Neuronal stem cell (in vitro differentiated cells): Measurements from ENCODE around the gene FLAD1.

ENCODE experiments used
- DNase-seq: peaks from one replicate; pipeline ENCODE4 v3.0.0-alpha.2; 2013; ENCODE audit warnings: low spot score
- H2AFZ ChIP-seq: one replicate; pipeline ENCODE4 v1.6.1; 2013; ENCODE audit warnings: mild to moderate bottlenecking, low read length, inconsistent platforms
- H2AK5ac ChIP-seq: 2 replicates; pipeline ENCODE4 v1.6.1; 2013; ENCODE audit warnings: low read depth, mild to moderate bottlenecking, inconsistent platforms, low read length, moderate library complexity, mixed read lengths
- H2BK120ac ChIP-seq: 2 replicates; pipeline ENCODE4 v1.6.1; 2013; ENCODE audit warnings: low read depth, mild to moderate bottlenecking, inconsistent platforms, low read length, moderate library complexity, mixed read lengths
- H2BK12ac ChIP-seq: one replicate; pipeline ENCODE4 v1.6.1; 2013; ENCODE audit warnings: low read length, inconsistent platforms
- H2BK15ac ChIP-seq: 2 replicates; pipeline ENCODE4 v1.6.1; 2013; ENCODE audit warnings: mild to moderate bottlenecking, low read length, inconsistent platforms, mixed read lengths
- H2BK5ac ChIP-seq: one replicate; pipeline ENCODE4 v1.6.1; 2013; ENCODE audit warnings: inconsistent platforms, mild to moderate bottlenecking, low read length, moderate library complexity
- H3K14ac ChIP-seq: one replicate; pipeline ENCODE4 v1.6.1; 2013; ENCODE audit warnings: low read length, inconsistent platforms
- H3K18ac ChIP-seq: 2 replicates; pipeline ENCODE4 v1.6.1; 2013; ENCODE audit warnings: low read length, inconsistent platforms
- H3K23ac ChIP-seq: 2 replicates; pipeline ENCODE4 v1.6.1; 2013; ENCODE audit warnings: low read depth, mild to moderate bottlenecking, mixed read lengths, low read length, inconsistent platforms; ENCODE audit not compliant: poor library complexity
- H3K27ac ChIP-seq: replicated peaks from 3 replicates; pipeline ENCODE4 v1.5.1; 2013; ENCODE audit warnings: low read length, inconsistent platforms
- H3K27me3 ChIP-seq, 3 experiments: 2 replicates each; pipeline ENCODE4 v1.6.1; 2013; ENCODE audit warnings: low read length in 3 of 3, mild to moderate bottlenecking in 2 of 3, inconsistent platforms in 1 of 3, low read depth in 1 of 3, mixed read lengths in 1 of 3, moderate library complexity in 1 of 3; ENCODE audit not compliant: control insufficient read depth in 3 of 3, insufficient read depth in 3 of 3
- H3K36me3 ChIP-seq, 2 donors: replicated peaks in 1 of 2; 2 replicates each; pipeline ENCODE4 v1.6.1; 2013; ENCODE audit warnings: low read length in 2 of 2; ENCODE audit not compliant: control insufficient read depth in 2 of 2, insufficient read depth in 2 of 2
- H3K4ac ChIP-seq: 2 replicates; pipeline ENCODE4 v1.6.1; 2013; ENCODE audit warnings: inconsistent platforms, mild to moderate bottlenecking, low read length, moderate library complexity
- H3K4me1 ChIP-seq, 2 donors: 1 replicate in 1 of 2; 2 replicates in 1 of 2; pipeline ENCODE4 v1.6.1; 2013; ENCODE audit warnings: low read length in 2 of 2, low read depth in 1 of 2; ENCODE audit not compliant: control insufficient read depth in 2 of 2, insufficient read depth in 1 of 2
- H3K4me2 ChIP-seq: one replicate; pipeline ENCODE4 v1.6.1; 2013; ENCODE audit warnings: mild to moderate bottlenecking, low read length, inconsistent platforms; ENCODE audit not compliant: insufficient read depth, poor library complexity, severe bottlenecking
- H3K4me3 ChIP-seq, 2 donors: 2 replicates each; pipeline ENCODE4 v1.5.1; 2013; ENCODE audit warnings: low read length in 2 of 2, mild to moderate bottlenecking in 2 of 2, inconsistent platforms in 1 of 2, moderate library complexity in 1 of 2
- H3K79me1 ChIP-seq: one replicate; pipeline ENCODE4 v1.6.1; 2013; ENCODE audit warnings: low read depth, mild to moderate bottlenecking, inconsistent platforms, low read length, moderate library complexity
- H3K9ac ChIP-seq: one replicate; pipeline ENCODE4 v1.6.1; 2013; ENCODE audit warnings: mild to moderate bottlenecking, low read depth, low read length, inconsistent platforms; ENCODE audit not compliant: poor library complexity
- H3K9me3 ChIP-seq, 2 donors: replicated peaks in 1 of 2; 2 replicates each; pipeline versions ENCODE3 to v1.6.1; 2013; ENCODE audit warnings: low read length in 2 of 2, mild to moderate bottlenecking in 2 of 2, inconsistent platforms in 1 of 2, low read depth in 1 of 2, mixed read lengths in 1 of 2, moderate library complexity in 1 of 2; ENCODE audit not compliant: control insufficient read depth in 2 of 2, insufficient read depth in 1 of 2
- H4K8ac ChIP-seq: one replicate; pipeline ENCODE4 v1.6.1; 2013; ENCODE audit warnings: low read depth, mild to moderate bottlenecking, inconsistent platforms, low read length, moderate library complexity
- H4K91ac ChIP-seq: one replicate; pipeline ENCODE4 v1.6.1; 2013; ENCODE audit warnings: low read length, low read depth, mild to moderate bottlenecking, inconsistent platforms; ENCODE audit not compliant: poor library complexity
- WGBS, 2 donors: extraction: QIAGEN DNeasy Blood & Tissue Kit; methylation state at CpG; one replicate each; pipeline ENCODE4 v1.1.7; 2013; ENCODE audit warnings: missing lambda C conversion rate in 2 of 2, mixed read lengths in 1 of 2; ENCODE audit not compliant: insufficient read length in 2 of 2, insufficient replicate concordance in 1 of 2; ENCODE audit errors: extremely low coverage in 2 of 2; 5-methylcytosine and 5-hydroxymethylcytosine counted together

The FLAD1 gene

DNA sequence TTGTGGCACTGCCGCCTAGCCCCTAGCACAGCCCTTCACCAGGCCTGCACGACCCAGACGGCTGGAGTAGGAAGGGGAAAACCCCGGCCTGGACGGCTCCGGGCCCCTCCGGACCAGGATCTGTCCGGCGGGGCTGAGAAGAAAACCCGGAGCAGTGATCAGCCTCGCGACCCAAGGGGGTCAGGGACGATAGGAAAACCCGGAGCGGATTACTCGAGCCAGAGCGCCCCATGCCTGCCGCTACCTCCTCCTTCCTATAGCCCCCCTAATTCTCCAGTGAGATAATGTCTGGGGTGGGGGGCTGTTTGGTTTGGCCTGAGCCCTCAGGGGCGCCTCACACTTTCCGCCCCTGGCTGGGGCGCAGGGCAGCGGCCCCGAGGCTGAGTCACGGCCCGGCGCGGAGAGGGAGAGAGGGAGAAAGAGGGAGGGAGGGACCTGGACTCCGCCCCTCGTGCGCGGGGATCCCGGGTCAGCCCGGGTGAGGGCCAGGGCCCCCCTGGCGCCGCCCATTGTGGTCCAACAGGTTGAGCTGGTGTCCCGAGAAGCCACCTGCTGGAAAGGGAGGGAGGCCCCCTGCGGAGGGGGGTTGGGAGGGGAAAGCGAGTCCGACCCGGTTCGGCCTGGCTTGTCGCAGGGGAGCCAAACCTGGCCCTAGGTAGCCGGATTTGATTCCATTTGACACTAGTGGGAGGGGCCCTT, 17.7 kb downstream of the FLAD1 start:
- Histone ChIP-seq H3K4me1 (peaks cover 17 to 19% of the 10 kb centered on the region in 2 donors), H3K9me3 (no peaks in the 10 kb centered on the region)
- WGBS, 2 donors: no CpG with 5 or more reads among the region's 43 CpGs

DNA sequence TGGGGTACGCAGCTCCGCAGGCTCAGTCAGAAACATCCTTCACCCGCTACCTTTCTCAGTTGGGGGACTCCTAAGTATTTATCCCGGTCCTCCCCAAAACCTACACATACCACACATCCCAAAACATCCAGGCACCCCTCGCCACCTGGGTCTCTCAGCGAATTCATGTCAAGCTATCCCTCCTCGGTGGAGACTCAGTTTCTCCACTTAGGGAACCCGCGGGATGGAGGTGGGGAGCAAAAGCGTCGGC, 18.2 kb downstream of the FLAD1 start:
- peaks cover 17 to 19% of the 10 kb centered on the region in 2 donors for H3K4me1 ChIP-seq
- H3K9ac ChIP-seq: peak overlapping the region; percentile 79

More for the DNA sequence above, 17.7 kb downstream of the FLAD1 start:
- Histone ChIP-seq H2AK5ac (peak overlapping the region; percentile 23), H2BK12ac (no peak overlapping the region), H3K79me1 (peaks cover 9% of the 10 kb centered on the region), H3K27ac (peak overlapping the region; percentile 89), H3K18ac (peak overlapping the region; percentile 92), H3K4me3 (peak overlapping the region; percentile 82 to 90), H2BK120ac (no peak overlapping the region), H3K27me3 (peaks cover 0 to 2% (median 0%) of the 10 kb centered on the region in 3 experiments), H4K8ac (no peak overlapping the region), H2BK15ac (peak overlapping the region; percentile 68), H3K36me3 (no peaks in the 10 kb centered on the region), H3K4ac (no peak overlapping the region), H2BK5ac (peak overlapping the region; percentile 88), H3K9ac (peak overlapping the region; percentile 34), H3K4me2 (peak overlapping the region; percentile 96), H3K23ac (peak overlapping the region; percentile 88), H2AFZ (peak overlapping the region; percentile 97), H4K91ac (no peak overlapping the region), H3K14ac (no peak overlapping the region)
- peak; percentile 97 for DNase-seq

DNA sequence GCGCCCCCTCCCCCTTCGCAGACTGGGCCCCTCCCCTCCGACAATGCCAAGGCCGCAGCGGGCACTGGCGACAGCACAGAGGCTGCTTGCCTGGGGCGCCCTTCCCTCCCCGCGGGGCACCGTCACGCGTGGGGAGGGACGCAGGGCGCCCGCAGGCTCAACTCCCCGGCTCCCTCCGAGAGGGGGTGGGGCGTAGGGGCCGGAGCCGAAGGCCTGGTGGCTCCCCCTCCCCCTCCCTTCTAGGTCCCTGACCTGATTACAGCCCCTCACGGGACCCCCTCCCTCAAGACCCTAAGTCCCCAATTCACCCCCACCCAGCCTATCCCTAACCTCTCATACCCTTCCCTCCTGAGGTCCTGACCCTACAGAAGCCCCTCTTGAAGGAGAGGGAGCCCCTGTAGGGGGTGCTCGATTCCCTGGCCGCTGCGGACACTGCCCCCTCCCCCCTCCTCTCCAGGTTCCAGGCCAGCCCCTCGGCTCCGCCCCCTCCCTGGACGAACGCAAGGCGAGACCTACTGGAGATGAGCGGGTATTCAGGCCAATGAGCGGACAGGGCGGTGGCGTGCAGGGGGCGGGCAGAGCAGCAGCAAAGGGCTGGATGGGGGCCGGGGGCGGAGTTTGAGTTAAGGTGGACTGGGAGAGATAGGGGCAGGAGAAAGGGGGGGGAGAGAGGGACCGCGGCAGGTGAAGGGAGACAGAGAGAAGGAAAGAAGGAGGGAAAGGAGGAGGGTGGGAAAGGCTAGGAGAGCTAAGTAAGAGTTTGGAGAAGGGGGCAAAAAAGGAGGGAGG, 18.7 kb downstream of the FLAD1 start:
- H3K27me3 ChIP-seq: peaks cover 0 to 2% (median 0%) of the 10 kb centered on the region in 3 experiments
- H3K36me3 ChIP-seq: no peaks in the 10 kb centered on the region
- no peak overlapping the region for H3K14ac ChIP-seq
- H4K91ac ChIP-seq: no peak overlapping the region
- H3K4me2 ChIP-seq: peak overlapping the region; percentile 85
- WGBS, 2 donors: no CpG with 5 or more reads among the region's 38 CpGs
- H3K4me1 ChIP-seq: peaks cover 17 to 19% of the 10 kb centered on the region in 2 donors
- no peak overlapping the region for H2BK12ac ChIP-seq
- H3K79me1 ChIP-seq: peaks cover 9% of the 10 kb centered on the region
- H3K27ac ChIP-seq: peak overlapping the region; percentile 89
- peak overlapping the region; percentile 92 for H3K18ac ChIP-seq
- no peak overlapping the region for H3K4ac ChIP-seq
- peak overlapping the region; percentile 88 for H2BK5ac ChIP-seq
- DNase-seq: peak; percentile 98
- peak overlapping the region; percentile 18 for H3K23ac ChIP-seq
- H2BK15ac ChIP-seq: no peak overlapping the region
- no peaks in the 10 kb centered on the region for H3K9me3 ChIP-seq
- peak overlapping the region; percentile 22 for H2BK120ac ChIP-seq
- H4K8ac ChIP-seq: no peak overlapping the region
- peak overlapping the region; percentile 79 for H3K9ac ChIP-seq
- peak overlapping the region; percentile 72 for H2AK5ac ChIP-seq
- peak overlapping the region; percentile 82 to 90 for H3K4me3 ChIP-seq
- H2AFZ ChIP-seq: peak overlapping the region; percentile 97

More for the DNA sequence above, 18.2 kb downstream of the FLAD1 start:
- Histone ChIP-seq H2BK120ac (no peak overlapping the region), H3K4me2 (peak overlapping the region; percentile 85), H3K79me1 (peaks cover 9% of the 10 kb centered on the region), H3K27me3 (peaks cover 0 to 2% (median 0%) of the 10 kb centered on the region in 3 experiments), H3K4me3 (peak overlapping the region; percentile 82 to 90), H3K9me3 (no peaks in the 10 kb centered on the region), H2BK15ac (no peak overlapping the region), H3K14ac (no peak overlapping the region), H3K36me3 (no peaks in the 10 kb centered on the region), H2AK5ac (peak overlapping the region; percentile 72), H3K23ac (peak overlapping the region; percentile 88), H4K8ac (no peak overlapping the region), H4K91ac (no peak overlapping the region), H2AFZ (peak overlapping the region; percentile 97), H3K18ac (peak overlapping the region; percentile 92), H2BK5ac (peak overlapping the region; percentile 88), H2BK12ac (no peak overlapping the region), H3K4ac (no peak overlapping the region), H3K27ac (peak overlapping the region; percentile 89)
- no peak for DNase-seq
- WGBS, 2 donors: no CpG with 5 or more reads among the region's 11 CpGs
